Kidney tubule cell (primary cell): ENCODE measurements around the gene CYP1A1.
"Not testable (repeated sequence)": the region's sequence is repeated elsewhere in the genome, so short reads cannot be mapped to it uniquely, and the experiment has no call there.

Experiments used
- DNase-seq: peaks from one replicate; pipeline ENCODE4 v3.0.0-alpha.2; 2018; ENCODE audit warnings: low spot score

Gene CYP1A1

GRCh38 chr15:74725225-74725774 lies at the start of gene CYP1A1:
TSS of gene CYP1A1 (minus strand) at chr15:74725528. CDS start at chr15:74723097, 2,431 bp downstream.
- no peak for DNase-seq

GRCh38 chr15:74773731-74774252 lies 48.5 kb upstream of the CYP1A1 start:
- DNase-seq: no peak

GRCh38 chr15:74773329-74773728 lies 48.0 kb upstream of the CYP1A1 start:
- DNase-seq: no peak

GRCh38 chr15:74770211-74770903 lies 45.0 kb upstream of the CYP1A1 start:
- DNase-seq: no peak

GRCh38 chr15:74769463-74770025 lies 44.2 kb upstream of the CYP1A1 start:
- DNase-seq: no peak

GRCh38 chr15:74768771-74769342 lies 43.5 kb upstream of the CYP1A1 start:
- peak; percentile 61 for DNase-seq

GRCh38 chr15:74768099-74768770 lies 42.9 kb upstream of the CYP1A1 start:
- no peak for DNase-seq

DNA sequence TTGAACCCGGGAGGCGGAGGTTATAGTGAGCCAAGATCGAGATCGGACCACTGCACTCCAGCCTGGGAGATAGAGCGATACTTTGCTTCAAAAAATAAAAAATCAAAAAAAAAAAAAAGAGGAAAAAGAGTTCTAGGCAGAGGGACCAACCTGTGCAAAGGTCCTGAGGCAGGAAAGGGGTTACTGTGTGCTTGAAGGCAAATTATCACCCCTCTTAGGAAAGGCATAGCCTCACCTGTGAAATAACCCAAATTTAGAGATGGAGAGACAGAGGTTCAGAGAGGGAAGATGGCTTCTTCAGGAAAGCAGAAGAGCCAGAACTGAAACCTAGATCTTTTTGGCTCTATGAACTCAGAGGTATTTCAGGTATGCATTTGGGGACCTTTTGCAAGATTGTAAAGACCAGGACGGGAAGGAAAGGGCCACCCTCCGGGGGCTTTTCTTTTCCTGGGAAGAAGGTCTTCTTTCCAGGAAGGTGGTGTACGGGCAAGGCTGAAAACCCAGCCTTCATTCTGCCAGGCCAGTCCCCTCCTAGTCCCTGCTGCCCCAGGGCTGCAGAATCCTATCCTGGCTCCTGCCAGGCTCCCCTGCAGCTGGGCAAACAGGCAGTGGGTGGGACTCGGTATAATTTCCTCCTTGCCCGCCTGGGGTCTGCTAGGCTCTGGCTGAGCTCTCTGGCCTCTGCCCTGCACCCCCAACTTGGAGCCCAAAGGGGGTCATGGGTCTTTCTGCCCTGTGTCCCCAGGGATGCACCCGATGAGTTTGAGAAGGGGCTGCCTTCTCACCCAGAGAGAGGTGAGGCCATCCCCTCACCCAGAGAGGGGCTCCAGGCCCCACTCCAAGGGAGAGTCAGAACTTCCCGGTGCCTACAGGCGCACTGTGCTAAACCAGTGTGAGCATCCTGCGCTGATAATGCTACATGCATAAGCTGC lies 42.1 kb upstream of the CYP1A1 start:
- DNase-seq: no peak

- DNase-seq: no peak
These were observed 38.1 kb upstream of the CYP1A1 start for GRCh38 chr15:74763416-74763815.

DNA sequence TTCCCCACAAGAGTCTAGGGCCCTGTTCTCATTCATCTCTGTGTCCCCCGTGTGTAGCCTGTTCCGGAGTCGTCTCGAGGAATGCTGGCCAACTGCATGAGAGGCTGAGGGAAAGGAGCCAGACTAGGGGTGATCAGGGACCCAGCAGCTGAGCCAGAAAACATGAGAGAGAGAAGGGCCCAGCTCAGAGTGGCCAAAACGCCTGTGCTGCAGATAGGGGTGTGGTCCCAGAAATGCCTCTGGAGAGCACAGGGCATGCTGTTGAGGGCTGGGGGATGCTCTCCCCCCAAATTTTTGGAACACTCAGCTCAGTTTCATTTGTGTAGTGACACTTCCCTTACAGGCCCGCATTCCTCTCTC lies 37.4 kb upstream of the CYP1A1 start:
- DNase-seq: no peak

- no peak for DNase-seq
These were observed 33.4 kb upstream of the CYP1A1 start for GRCh38 chr15:74758736-74759135.

DNA sequence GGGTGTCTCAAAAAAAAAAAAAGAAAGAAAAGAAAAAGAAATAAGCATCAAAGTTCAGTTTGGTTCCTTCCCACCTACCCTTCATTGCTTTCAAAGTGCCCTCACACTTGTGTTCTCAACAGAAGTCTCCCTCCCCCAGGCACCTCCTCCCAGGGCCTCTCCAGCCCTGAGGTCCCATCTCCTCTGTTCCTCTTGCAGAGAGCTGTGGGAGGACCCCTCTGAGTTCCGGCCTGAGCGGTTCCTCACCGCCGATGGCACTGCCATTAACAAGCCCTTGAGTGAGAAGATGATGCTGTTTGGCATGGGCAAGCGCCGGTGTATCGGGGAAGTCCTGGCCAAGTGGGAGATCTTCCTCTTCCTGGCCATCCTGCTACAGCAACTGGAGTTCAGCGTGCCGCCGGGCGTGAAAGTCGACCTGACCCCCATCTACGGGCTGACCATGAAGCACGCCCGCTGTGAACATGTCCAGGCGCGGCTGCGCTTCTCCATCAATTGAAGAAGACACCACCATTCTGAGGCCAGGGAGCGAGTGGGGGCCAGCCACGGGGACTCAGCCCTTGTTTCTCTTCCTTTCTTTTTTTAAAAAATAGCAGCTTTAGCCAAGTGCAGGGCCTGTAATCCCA lies 29.4 kb upstream of the CYP1A1 start:
- no peak for DNase-seq

- DNase-seq: peak; percentile 85
These were observed 27.2 kb upstream of the CYP1A1 start for GRCh38 chr15:74752531-74752930.

DNA sequence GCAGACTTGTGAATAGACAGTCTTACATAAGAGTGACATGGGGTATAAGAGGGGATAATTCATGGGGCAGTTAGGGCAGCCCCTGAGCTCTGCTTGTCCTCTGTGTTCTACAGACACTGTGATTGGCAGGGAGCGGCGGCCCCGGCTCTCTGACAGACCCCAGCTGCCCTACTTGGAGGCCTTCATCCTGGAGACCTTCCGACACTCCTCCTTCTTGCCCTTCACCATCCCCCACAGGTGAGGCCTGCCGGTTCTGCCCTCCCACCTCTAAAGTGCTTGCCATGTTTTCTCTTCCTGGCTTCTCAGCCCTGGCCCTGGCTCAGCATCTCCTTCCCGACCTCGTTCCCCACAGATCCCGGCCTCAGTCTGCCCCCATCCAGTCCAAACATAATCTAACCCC lies 26.7 kb upstream of the CYP1A1 start:
- DNase-seq: no peak

- DNase-seq: no peak
These were observed 25.4 kb upstream of the CYP1A1 start for GRCh38 chr15:74750751-74751150.

GRCh38 chr15:74749832-74750231 lies 24.5 kb upstream of the CYP1A1 start:
- no peak for DNase-seq

DNA sequence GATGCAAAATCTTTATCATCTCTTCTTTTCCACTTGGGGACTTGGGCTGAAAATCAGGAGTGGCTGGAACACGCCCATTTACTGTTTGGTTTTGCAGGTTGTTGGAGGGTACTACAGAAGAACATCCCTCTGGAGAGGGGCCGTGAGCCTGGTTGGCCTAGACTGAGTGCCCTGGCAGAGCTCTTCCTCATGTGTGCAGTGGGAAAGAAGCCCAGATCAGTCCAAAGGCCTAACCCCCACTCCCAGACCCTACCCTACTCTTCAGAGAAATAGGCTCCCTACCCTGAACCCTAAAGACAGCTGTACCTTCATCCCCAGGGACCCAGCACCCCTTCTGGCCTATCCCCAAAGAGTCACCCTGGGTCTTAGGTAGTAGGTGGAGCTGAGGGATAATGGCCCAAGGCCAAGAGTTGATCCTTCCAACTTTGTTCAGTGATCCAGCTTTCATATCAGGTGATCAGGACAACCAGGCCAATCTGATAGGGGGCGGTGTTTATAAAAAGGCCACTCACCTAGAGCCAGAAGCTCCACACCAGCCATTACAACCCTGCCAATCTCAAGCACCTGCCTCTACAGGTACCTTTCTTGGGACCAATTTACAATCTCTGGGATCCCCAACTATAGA lies 23.1 kb upstream of the CYP1A1 start, which contains the start of gene CYP1A2:
TSS of gene CYP1A2 (plus strand) at position 524 of the 625 bp plus-strand sequence. CDS start 894 bp downstream, outside the sequence.
- no peak for DNase-seq

DNA sequence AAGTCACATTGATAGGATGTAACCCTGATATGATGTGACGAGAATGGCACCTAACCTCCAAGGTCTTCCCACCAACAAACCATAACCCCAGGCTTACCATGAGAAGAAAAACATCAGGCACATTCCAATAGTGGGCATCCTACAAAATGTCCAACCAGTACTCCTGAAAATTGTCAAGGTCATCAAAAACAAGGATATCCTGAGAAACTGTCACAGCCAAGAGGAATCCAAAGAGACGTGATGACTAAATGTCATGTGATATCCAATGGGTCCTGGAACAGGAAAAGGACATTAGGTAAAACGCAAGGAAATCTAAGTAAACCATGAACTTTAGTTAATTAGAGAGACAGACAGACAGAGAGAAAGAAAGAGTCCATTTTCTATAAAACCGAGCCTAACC lies 21.1 kb upstream of the CYP1A1 start:
- no peak for DNase-seq

DNA sequence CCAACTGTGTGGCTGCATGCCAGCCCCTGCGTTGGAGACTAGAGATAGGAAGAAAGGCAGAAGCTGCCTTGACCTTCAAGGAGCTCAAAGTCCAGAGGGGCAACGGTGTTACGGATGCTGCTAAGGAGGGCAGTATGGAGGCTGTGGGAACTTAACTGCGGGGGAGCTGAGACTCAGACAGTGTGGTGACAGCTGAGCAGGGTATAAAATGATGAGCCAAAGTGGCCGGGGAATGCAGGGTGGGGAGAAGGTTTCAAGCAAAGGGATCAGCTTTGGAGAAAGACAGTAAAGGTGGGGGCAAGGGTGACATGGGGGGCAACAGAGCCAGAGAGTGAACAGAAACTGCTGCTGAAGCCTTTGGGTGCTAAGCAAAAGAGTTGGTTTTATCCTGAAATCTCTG lies 17.1 kb upstream of the CYP1A1 start:
- DNase-seq: no peak

DNA sequence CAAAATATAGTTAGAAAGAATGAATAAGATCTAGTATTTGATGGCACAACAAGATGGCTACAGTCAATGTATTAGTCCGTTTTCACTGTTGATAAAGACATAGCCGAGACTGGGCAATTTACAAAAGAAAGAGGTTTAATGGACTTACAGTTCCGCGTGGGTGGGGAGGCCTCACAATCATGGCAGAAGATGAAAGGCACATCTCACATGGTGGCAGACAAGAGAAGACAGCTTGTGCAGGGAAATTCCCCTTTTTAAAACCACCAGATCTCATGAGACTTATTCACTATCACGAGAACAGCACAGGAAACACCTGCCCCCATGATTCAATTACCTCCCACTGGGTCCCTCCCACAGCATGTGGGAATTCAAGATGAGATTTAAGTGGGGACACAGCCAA lies 12.9 kb upstream of the CYP1A1 start:
- not testable (repeated sequence) for DNase-seq
